Measurements from ENCODE around the gene POLR2M.

The POLR2M gene

DNA sequence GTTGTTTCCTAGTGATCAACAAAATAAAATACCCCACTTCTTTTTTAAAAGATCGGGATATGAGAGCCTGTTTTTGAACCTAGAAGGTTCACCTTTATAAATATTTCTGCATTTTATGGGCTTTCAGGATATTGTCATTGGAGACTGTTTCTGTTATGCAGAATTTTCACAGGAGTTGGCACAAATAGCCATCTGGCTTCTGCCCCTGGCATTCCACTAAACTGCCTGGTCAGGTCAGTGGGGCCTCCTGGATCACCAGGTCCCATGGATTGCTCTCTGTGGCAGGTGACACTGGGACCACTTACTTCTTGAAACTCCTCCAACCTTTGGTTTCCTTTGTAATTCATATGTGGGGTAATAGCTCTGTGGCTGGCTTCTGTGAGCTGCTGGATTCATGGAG is 25.5 kb upstream of the POLR2M start:
- Histone ChIP-seq H3K36me3 (ENCODE audit: insufficient read depth, low read length) (no peaks in the 10 kb centered on the region), H3K9me3 (ENCODE audit: control insufficient read depth, insufficient read depth, low read length) (no peaks in the 10 kb centered on the region), H3K9ac (ENCODE audit: low read depth, low read length) (no peak overlapping the region), H3K4me1 (ENCODE audit: insufficient read depth, low read length) (no peaks in the 10 kb centered on the region)

DNA sequence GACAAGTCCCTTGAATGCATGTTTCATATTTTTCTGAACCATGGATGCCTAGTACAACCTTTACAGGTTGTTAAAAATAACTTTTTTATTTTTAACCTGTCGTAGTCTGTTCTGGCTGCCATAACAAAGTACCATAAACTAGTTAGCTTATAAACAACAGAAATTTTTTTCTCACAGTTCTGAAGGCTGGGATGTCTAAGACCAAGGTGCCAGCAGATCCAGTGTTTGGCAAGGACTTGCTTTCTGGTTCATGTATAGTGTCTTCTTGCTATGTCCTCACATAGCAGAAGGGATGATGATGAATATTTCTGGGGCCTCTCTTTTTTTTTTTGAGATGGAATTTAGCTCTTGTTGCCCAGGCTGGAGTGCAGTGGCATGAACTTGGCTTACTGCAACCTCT is 23.0 kb upstream of the POLR2M start:
- Histone ChIP-seq H3K9ac (ENCODE audit: low read depth, low read length) (no peak overlapping the region), H3K4me1 (ENCODE audit: insufficient read depth, low read length) (no peaks in the 10 kb centered on the region), H3K36me3 (ENCODE audit: insufficient read depth, low read length) (no peaks in the 10 kb centered on the region), H3K9me3 (ENCODE audit: control insufficient read depth, insufficient read depth, low read length) (no peaks in the 10 kb centered on the region)

DNA sequence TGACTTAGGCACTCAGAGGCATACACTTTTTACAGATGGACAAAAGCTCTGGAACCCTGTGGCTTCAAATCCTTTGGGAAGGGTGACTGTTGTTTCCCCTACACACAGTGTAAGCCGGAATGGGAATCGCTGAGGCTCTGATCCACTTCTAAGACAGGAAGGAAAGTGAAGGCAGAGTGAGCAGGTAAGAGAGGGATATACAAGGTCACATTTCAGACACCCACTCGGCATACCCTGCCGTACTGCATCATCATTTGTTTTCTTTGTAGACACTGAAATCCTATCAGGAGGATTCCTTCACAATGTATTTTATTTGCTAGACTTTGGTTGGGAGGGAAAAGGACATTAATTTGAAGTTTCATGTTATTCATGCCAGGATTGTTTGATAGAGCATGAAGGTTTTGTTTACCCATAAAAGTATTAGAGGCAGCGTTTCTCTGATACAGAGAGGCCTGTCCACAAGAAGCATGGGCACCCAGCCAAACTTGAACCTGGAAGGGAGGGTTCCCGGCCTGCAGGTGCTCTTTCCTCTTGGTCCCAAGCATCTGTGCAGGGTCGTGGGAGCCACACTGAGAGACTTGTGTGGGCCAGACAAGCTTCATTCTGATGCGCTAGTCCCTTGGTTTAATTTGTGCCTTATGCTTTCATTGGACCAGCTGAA is 21.9 kb upstream of the POLR2M start:
- Histone ChIP-seq H3K4me1 (ENCODE audit: insufficient read depth, low read length) (no peaks in the 10 kb centered on the region), H3K36me3 (ENCODE audit: insufficient read depth, low read length) (no peaks in the 10 kb centered on the region), H3K9me3 (ENCODE audit: control insufficient read depth, insufficient read depth, low read length) (no peaks in the 10 kb centered on the region), H3K9ac (ENCODE audit: low read depth, low read length) (no peak overlapping the region)

DNA sequence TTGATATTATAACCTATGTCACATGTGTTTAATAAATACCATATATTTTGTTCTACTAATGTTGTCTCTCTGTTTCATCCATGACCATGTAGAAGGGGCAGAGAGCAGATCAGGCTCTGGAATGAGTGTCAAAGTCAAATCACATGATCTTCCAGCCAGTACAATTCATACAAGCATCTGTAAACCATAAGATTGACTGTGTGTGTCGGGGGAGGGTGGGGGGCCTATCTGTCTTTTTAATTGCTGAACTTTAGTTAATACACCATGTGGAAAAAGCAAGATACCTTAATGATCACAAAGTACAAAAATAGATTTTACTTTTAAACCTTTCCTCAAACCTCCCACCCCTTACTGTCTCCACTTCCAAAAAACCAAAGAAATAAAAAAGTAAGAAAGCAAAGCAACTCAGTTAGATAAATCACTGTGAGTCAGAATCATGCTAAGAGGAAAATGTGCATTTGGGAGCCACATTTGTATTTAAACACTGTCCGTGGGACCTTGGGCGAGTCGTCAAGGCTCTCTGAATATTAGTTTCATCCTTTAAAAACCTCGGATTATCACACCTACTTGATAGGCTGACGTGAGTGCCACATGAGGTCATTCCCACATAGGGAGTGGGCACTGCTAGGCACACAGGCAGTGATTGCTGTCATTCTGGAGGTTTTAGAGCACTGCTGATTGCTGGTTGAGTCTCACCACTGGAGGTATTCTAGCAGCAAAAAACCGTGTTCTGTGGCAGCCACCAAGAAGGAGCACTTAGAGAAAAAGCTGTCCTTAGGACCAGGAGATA is 21.0 kb upstream of the POLR2M start:
- Histone ChIP-seq H3K9ac (ENCODE audit: low read depth, low read length) (no peak overlapping the region), H3K36me3 (ENCODE audit: insufficient read depth, low read length) (no peaks in the 10 kb centered on the region), H3K4me1 (ENCODE audit: insufficient read depth, low read length) (no peaks in the 10 kb centered on the region), H3K9me3 (ENCODE audit: control insufficient read depth, insufficient read depth, low read length) (no peaks in the 10 kb centered on the region)

DNA sequence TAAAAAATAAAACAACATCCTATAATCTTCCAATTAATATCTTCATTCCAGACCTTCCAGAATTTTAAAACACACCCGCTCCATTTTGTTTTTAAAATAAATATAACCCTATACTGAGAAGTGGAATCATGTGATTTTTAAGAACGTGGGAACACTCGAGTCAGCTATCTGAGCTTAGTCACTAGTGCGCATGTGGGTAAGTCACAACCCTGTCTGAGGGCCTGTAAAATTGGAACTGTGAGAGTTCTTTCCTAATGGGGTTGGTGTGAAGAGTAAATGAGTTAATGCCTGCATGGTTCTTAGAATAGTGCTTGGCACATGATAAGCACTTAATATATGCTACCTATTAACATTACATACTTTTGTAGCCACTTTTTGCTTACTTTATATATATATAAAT is 19.9 kb upstream of the POLR2M start:
- Histone ChIP-seq H3K9me3 (ENCODE audit: control insufficient read depth, insufficient read depth, low read length) (no peaks in the 10 kb centered on the region), H3K36me3 (ENCODE audit: insufficient read depth, low read length) (no peaks in the 10 kb centered on the region), H3K9ac (ENCODE audit: low read depth, low read length) (no peak overlapping the region), H3K4me1 (ENCODE audit: insufficient read depth, low read length) (no peaks in the 10 kb centered on the region)

DNA sequence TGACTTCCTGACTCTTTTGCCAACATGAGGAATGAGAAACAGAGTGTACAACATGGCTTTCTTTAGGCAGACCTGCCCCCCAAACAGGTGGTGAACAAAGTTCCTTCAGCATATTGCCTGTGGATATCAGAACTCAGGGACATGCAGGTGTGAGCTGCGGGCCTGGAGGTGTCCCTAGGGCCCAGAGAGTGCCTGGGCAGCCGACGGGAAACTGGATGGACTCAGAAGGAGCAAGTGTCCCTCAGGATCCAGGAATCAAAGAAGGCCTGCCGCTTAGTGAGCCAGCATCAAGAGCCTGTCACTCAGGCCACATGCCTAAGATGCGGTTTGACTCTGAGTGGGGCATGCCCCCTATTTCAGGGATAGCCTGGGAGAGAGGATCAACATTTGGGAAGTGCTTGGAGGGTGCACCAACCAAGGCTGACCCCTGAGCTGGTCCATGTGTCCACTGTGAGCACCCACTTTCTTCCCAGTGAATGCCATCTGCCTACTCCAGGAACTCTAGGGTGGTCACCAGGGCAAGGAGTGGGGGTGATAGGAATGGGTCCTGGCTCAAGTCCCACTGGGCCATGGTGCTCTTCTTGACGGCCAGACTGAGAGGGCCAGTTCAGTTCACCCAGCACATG is 16.1 kb upstream of the POLR2M start:
- H3K9ac ChIP-seq (ENCODE audit: low read depth, low read length) = no peak overlapping the region
- no peaks in the 10 kb centered on the region for H3K36me3 ChIP-seq (ENCODE audit: insufficient read depth, low read length)
- no peaks in the 10 kb centered on the region for H3K9me3 ChIP-seq (ENCODE audit: control insufficient read depth, insufficient read depth, low read length)
- no peaks in the 10 kb centered on the region for H3K4me1 ChIP-seq (ENCODE audit: insufficient read depth, low read length)

DNA sequence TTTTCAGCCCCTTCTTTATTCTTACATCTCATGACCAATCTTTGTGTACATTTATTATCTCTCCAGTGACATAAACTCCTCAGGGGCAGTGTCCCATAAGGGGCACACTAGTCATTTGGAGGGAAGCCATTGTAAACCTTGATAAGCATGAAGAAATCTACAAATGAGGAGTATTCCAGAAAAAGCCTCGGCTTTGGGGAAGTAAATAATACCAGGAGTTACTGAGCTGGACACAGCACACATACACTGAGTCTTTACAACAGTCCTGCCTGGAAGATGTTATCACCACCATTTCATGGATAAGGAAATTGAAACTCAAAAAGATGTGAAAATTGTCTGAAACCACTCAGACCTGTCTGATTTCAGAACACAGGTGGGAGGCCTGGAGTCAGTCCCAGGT is 15.4 kb upstream of the POLR2M start:
- H3K36me3 ChIP-seq (ENCODE audit: insufficient read depth, low read length) = no peaks in the 10 kb centered on the region

DNA sequence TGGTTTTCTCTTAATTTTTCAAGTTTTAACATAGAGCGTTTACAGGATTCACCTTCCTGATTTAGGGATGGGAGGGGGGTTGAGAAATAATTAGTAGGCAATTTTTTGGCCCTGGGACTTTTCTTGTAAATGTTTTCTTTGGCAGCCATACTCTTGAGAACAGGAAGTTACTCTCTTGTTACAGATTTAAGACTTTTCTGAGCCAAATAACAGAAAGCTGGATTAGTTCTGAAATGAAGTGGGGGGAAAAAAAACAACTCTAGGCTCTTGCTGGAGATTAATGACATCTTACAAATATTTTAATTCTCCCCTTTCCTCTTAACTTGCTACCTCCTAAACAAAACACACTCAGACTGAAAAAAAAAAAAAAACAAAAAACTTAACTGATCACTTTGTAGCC is 13.8 kb upstream of the POLR2M start:
- Histone ChIP-seq H3K9ac (ENCODE audit: low read depth, low read length) (no peak overlapping the region), H3K36me3 (ENCODE audit: insufficient read depth, low read length) (no peaks in the 10 kb centered on the region), H3K4me1 (ENCODE audit: insufficient read depth, low read length) (no peaks in the 10 kb centered on the region), H3K9me3 (ENCODE audit: control insufficient read depth, insufficient read depth, low read length) (no peaks in the 10 kb centered on the region)

More for the DNA sequence above, 15.4 kb upstream of the POLR2M start:
- Histone ChIP-seq H3K9ac (ENCODE audit: low read depth, low read length) (no peak overlapping the region), H3K4me1 (ENCODE audit: insufficient read depth, low read length) (no peaks in the 10 kb centered on the region), H3K9me3 (ENCODE audit: control insufficient read depth, insufficient read depth, low read length) (no peaks in the 10 kb centered on the region)

DNA sequence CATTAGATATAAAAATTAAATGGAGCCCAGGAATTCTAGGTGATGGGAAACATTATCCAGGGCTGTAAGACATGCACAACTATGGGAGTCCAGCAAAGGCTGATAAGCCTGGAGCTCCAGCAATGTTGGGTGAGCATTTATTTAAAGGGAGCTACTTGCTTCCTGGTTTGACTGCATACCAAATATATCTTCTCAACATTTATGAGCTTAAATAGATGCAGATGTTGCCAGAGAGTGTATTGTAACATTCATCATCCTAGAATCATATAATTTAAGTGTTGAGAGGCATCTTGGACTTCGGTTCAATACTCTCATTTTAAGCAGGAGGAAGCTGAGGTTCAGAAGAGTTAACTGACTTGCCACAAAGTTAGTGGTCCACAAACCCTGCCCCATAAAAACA is 12.2 kb upstream of the POLR2M start:
- Histone ChIP-seq H3K9me3 (ENCODE audit: control insufficient read depth, insufficient read depth, low read length) (no peaks in the 10 kb centered on the region), H3K9ac (ENCODE audit: low read depth, low read length) (no peak overlapping the region), H3K36me3 (ENCODE audit: insufficient read depth, low read length) (no peaks in the 10 kb centered on the region), H3K4me1 (ENCODE audit: insufficient read depth, low read length) (no peaks in the 10 kb centered on the region)

DNA sequence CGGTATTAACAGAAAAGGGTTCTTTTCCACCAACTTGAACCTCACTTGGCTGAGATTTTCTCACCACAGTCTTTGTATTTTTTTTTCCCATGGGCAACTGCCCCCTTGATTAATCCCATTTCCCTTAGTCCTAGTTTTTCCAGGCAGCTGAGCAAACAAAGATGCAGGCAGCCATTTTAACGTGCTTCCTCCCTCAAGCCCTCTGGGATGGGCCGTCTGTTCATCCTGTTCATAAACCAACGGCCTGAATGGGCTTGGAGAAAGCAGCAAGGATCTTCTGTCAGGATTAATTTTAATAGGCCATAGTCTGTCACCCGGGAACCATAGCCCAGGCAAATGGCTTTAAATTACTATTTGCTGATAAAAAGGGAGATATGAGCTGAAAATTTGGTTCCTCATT is 10.4 kb upstream of the POLR2M start:
- Histone ChIP-seq H3K4me1 (ENCODE audit: insufficient read depth, low read length) (no peaks in the 10 kb centered on the region), H3K9ac (ENCODE audit: low read depth, low read length) (no peak overlapping the region), H3K36me3 (ENCODE audit: insufficient read depth, low read length) (no peaks in the 10 kb centered on the region), H3K9me3 (ENCODE audit: control insufficient read depth, insufficient read depth, low read length) (no peaks in the 10 kb centered on the region)

DNA sequence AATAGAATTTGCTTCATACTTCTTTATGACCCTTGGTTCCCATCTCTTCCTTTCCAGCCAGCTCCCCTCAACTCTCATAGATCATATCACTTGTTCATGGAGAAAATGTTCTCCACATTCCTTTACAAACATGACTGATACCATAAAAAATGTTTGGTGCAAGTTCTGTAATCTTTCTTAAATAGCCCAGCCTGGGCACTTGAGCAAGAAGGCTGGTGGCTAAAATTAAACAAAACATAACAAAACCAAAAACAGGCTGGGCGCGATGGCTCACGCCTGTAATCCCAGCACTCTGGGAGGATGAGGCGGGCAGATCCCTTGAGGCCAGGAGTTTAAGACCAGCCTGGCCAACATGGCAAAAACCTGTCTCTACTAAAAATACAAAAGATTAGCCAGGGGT is 8.9 kb upstream of the POLR2M start:
- Histone ChIP-seq H3K9ac (ENCODE audit: low read depth, low read length) (no peak overlapping the region), H3K36me3 (ENCODE audit: insufficient read depth, low read length) (no peaks in the 10 kb centered on the region), H3K9me3 (ENCODE audit: control insufficient read depth, insufficient read depth, low read length) (no peaks in the 10 kb centered on the region), H3K4me1 (ENCODE audit: insufficient read depth, low read length) (no peaks in the 10 kb centered on the region)

DNA sequence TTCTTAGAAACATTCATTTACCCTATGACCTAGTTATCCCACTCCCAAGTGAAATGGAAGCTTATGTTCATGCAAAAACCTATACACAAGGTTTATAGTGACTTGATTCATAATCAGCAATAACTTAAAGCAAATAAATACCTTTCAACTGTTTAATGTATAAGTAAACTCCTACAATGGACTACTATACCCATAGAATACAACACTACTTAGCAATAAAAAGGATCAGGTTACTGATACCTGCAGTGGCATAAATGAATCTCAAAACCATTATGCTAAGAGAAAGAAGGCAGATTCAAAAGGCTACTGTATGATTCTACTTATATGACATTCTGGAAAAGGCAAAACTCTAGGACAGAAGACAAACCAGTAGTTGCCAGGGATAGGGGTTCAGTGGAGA is 8.3 kb upstream of the POLR2M start:
- no peak overlapping the region for H3K9ac ChIP-seq (ENCODE audit: low read depth, low read length)

DNA sequence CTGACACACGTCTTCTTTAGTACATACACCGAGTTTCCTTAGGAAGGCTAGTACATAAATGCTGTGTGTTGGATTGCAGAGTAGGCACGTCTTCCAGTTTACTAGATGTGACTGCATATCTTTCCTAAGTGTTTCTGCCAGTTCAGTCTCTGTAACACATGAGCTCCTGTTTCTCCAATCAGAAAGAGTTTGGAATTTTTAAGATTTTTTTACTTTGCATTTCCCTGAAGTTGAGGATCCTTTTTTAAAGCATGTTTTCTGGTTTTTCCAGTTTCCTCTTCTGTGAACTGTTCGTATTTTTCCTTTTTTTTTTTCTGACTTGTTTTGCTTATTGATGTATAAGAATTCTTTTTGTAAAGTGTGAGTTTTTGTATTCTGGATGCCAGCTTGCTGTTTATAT is 7.5 kb upstream of the POLR2M start:
- no peaks in the 10 kb centered on the region for H3K9me3 ChIP-seq (ENCODE audit: control insufficient read depth, insufficient read depth, low read length)
- no peaks in the 10 kb centered on the region for H3K36me3 ChIP-seq (ENCODE audit: insufficient read depth, low read length)
- no peak overlapping the region for H3K9ac ChIP-seq (ENCODE audit: low read depth, low read length)
- no peaks in the 10 kb centered on the region for H3K4me1 ChIP-seq (ENCODE audit: insufficient read depth, low read length)

More for the DNA sequence above, 8.3 kb upstream of the POLR2M start:
- Histone ChIP-seq H3K9me3 (ENCODE audit: control insufficient read depth, insufficient read depth, low read length) (no peaks in the 10 kb centered on the region), H3K4me1 (ENCODE audit: insufficient read depth, low read length) (no peaks in the 10 kb centered on the region), H3K36me3 (ENCODE audit: insufficient read depth, low read length) (no peaks in the 10 kb centered on the region)

DNA sequence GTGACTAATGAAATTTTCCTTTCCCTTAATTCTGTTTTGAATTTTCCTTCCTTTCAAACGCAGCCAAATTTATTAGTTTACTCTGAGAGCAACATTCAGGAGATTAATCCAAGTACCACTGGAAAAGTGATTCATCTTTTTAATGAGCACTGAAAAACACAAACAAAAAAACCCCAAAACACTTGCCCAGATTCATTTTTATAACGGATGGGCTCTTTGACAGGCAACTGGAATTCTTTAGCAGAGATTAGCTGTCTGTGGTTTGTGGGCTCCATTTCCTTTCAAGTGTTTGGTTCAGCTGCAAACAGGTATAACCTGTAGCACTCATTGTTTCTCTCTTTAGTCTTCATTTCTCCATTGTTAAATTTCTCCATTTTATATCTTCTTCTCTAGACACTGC is 3.1 kb upstream of the POLR2M start:
- Histone ChIP-seq H3K36me3 (ENCODE audit: insufficient read depth, low read length) (no peaks in the 10 kb centered on the region), H3K9ac (ENCODE audit: low read depth, low read length) (no peak overlapping the region), H3K4me1 (ENCODE audit: insufficient read depth, low read length) (peaks cover 6% of the 10 kb centered on the region; the same call in 1 of the 2 replicates), H3K9me3 (ENCODE audit: control insufficient read depth, insufficient read depth, low read length) (no peaks in the 10 kb centered on the region)

DNA sequence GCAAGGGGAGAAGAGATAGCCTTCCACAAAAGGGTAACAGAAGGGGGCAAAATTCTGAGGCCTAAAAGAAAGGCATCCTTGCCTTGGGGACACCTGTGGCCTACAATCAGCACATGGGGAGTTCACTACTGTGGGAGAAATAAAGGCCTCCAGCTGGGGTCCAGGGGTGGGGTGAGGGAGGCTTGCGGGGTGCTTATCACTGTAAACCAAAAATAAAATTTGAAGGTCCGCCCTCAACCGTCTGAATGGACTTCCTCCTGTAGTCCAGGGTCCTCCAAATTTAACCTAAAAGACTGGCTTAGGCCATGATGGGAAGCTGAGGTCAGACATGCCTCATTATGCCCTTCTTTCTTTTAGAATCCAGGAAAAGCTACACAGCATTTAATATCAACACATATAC is 2.1 kb upstream of the POLR2M start:
- Histone ChIP-seq H3K4me1 (ENCODE audit: insufficient read depth, low read length) (peaks cover 6% of the 10 kb centered on the region; the same call in 1 of the 2 replicates), H3K36me3 (ENCODE audit: insufficient read depth, low read length) (peaks cover 3% of the 10 kb centered on the region), H3K9ac (ENCODE audit: low read depth, low read length) (no peak overlapping the region), H3K9me3 (ENCODE audit: control insufficient read depth, insufficient read depth, low read length) (no peaks in the 10 kb centered on the region)

Measured in ES-I3 (cell line).